Parietal lobe (tissue), 1 donor: ENCODE data around the gene WDR20. TPM values are rescaled to one million over a fixed set of nuclear protein-coding genes. Genes with fewer than 3 reads are reported as not detected.

Source experiments
- total RNA-seq: library from RNA; depleted of rRNA; stranded (reverse); fragments of >200 nt; gene quantifications from one replicate; pipeline ENCODE4 v1.2.3, GENCODE V29; 2014

Gene WDR20
- total RNA-seq: 56.7 TPM

DNA sequence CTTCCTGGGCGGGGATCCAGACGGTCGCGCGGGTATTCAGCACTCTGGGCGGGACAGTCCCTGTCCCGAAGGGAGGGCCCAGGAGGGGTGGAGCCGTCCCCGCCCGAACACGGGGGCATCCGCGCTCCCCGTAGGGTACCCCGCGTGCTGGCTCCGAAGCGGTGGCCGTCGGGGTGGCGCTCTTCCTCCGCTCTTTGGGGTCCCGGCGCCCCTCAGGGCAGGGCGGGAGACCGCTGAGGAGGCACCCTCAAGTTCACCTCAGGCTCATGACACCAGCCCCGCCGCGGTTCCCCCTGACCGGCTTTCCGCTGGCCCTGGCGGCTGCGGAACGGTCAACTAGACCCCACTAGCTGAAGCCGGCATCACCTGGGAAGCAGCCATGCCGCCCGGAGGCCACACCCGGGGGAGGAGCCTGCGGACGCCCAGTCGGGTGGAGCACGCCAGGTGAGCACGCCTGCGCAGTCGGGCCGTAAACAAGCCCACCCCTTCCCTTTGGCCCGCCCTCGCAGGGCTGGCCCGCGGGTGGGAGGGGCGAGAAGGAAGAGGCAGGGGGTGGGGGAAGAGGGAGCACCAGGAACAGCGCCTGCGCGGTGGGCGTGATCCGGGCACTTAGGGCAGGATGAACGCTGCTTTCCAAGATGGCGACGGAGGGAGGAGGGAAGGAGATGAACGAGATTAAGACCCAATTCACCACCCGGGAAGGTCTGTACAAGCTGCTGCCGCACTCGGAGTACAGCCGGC, at the start of gene WDR20:
WDR20 (plus strand) TSS at position 612 of the 741 bp plus-strand sequence; CDS start at position 639, 27 bp downstream.

Other genes with a start within 250 kb of the WDR20 start
- 1,246 TPM for gene DYNC1H1, start 175.3 kb upstream of the WDR20 start, total RNA-seq
- gene HSP90AA1, start 52.9 kb upstream of the WDR20 start, total RNA-seq: 484 TPM
- 77.3 TPM for gene MOK, start 165.3 kb downstream of the WDR20 start, total RNA-seq
- 12.2 TPM for gene ZNF839, start 179.8 kb downstream of the WDR20 start, total RNA-seq
- 40.1 TPM for gene CINP, start 223.0 kb downstream of the WDR20 start, total RNA-seq
- 24.4 TPM for gene TECPR2, start 223.0 kb downstream of the WDR20 start, total RNA-seq